Measurements from ENCODE around the gene DDI2. TPM values are rescaled to one million over a fixed set of nuclear protein-coding genes. Genes with fewer than 3 reads are reported as not detected.

The DDI2 gene
- total RNA-seq, 3 donors from 2014 or later = 69.2 to 77.4 (median 71.0) TPM

GRCh38 chr1:15656464-15656863 is 39.2 kb downstream of the DDI2 start:
- Histone ChIP-seq H3K4me1 (no peaks in the 10 kb centered on the region), H3K27me3 (no peaks in the 10 kb centered on the region), H3K27ac (no peak overlapping the region), H3K4me3 (no peak overlapping the region), H3K9me3 (no peaks in the 10 kb centered on the region), H3K36me3 (peaks cover 3% of the 10 kb centered on the region)
- no peak for DNase-seq (ENCODE audit: low spot score in 2 of 2)
- TF ChIP-seq CTCF (IDR thresholded peaks at IDR 0.05) (no peak), POLR2AphosphoS5 (IDR thresholded peaks at IDR 0.05) (no peak), POLR2A (IDR thresholded peaks at IDR 0.05) (no peak)
- intact Hi-C loops (cut with DNase I; ENCODE audit: low total_unique reads) = no loop called here

GRCh38 chr1:15657021-15657420 is 39.8 kb downstream of the DDI2 start:
- intact Hi-C loops (cut with DNase I; ENCODE audit: low total_unique reads) = no loop called here
- Histone ChIP-seq H3K9me3 (no peaks in the 10 kb centered on the region), H3K4me3 (no peak overlapping the region), H3K4me1 (no peaks in the 10 kb centered on the region), H3K27ac (no peak overlapping the region), H3K27me3 (no peaks in the 10 kb centered on the region), H3K36me3 (peaks cover 3% of the 10 kb centered on the region)
- TF ChIP-seq POLR2AphosphoS5 (IDR thresholded peaks at IDR 0.05) (no peak), CTCF (IDR thresholded peaks at IDR 0.05) (no peak), POLR2A (IDR thresholded peaks at IDR 0.05) (no peak)
- DNase-seq (ENCODE audit: low spot score in 2 of 2) = no peak

- Histone ChIP-seq H3K27me3 (no peaks in the 10 kb centered on the region), H3K36me3 (peaks cover 3% of the 10 kb centered on the region), H3K4me1 (no peaks in the 10 kb centered on the region), H3K9me3 (no peaks in the 10 kb centered on the region), H3K4me3 (no peak overlapping the region), H3K27ac (no peak overlapping the region)
- no peak for TF ChIP-seq CTCF (IDR thresholded peaks at IDR 0.05)
- TF ChIP-seq POLR2AphosphoS5 (IDR thresholded peaks at IDR 0.05) = no peak
- TF ChIP-seq POLR2A (IDR thresholded peaks at IDR 0.05) = no peak
- no peak for DNase-seq (ENCODE audit: low spot score in 2 of 2)
- intact Hi-C loops (cut with DNase I; ENCODE audit: low total_unique reads) = no loop called here
Measured at GRCh38 chr1:15660151-15660550, 42.9 kb downstream of the DDI2 start.

- Histone ChIP-seq H3K36me3 (no peaks in the 10 kb centered on the region), H3K27me3 (no peaks in the 10 kb centered on the region), H3K9me3 (no peaks in the 10 kb centered on the region), H3K4me3 (no peak overlapping the region), H3K4me1 (no peaks in the 10 kb centered on the region), H3K27ac (no peak overlapping the region)
- intact Hi-C loops (cut with DNase I; ENCODE audit: low total_unique reads) = no loop called here
- no peak for TF ChIP-seq CTCF (IDR thresholded peaks at IDR 0.05)
- no peak for TF ChIP-seq POLR2AphosphoS5 (IDR thresholded peaks at IDR 0.05)
- TF ChIP-seq POLR2A (IDR thresholded peaks at IDR 0.05) = no peak
- DNase-seq (ENCODE audit: low spot score in 2 of 2) = no peak
Measured at GRCh38 chr1:15662477-15662876, 45.2 kb downstream of the DDI2 start.

GRCh38 chr1:15663925-15664324 is 46.7 kb downstream of the DDI2 start:
- no peak overlapping the region for H3K27ac ChIP-seq
- H3K4me1 ChIP-seq = no peaks in the 10 kb centered on the region
- H3K4me3 ChIP-seq = no peak overlapping the region
- DNase-seq (ENCODE audit: low spot score in 2 of 2) = no peak
- intact Hi-C loops (cut with DNase I; ENCODE audit: low total_unique reads) = no loop called here
- TF ChIP-seq POLR2A (IDR thresholded peaks at IDR 0.05) = no peak
- TF ChIP-seq CTCF (IDR thresholded peaks at IDR 0.05) = no peak
- no peak for TF ChIP-seq POLR2AphosphoS5 (IDR thresholded peaks at IDR 0.05)
- H3K27me3 ChIP-seq = no peaks in the 10 kb centered on the region
- H3K9me3 ChIP-seq = no peaks in the 10 kb centered on the region
- H3K36me3 ChIP-seq = no peaks in the 10 kb centered on the region

All from breast epithelium (tissue), 4 donors.